Retina (tissue), 1 donor: ENCODE data around the gene EDEM2.
A peak's percentile ranks its signal among the peaks of the same experiment; 100 is the strongest.
"Not testable (repeated sequence)": the region's sequence is repeated elsewhere in the genome, so short reads cannot be mapped to it uniquely, and the experiment has no call there.

Source experiments
- DNase-seq: peaks from one replicate; pipeline ENCODE4 v3.0.0-alpha.2; 2016

The EDEM2 gene

GRCh38 chr20:35122756-35123405, 24.3 kb downstream of the EDEM2 start:
- DNase-seq, result no peak

- no peak for DNase-seq
Measured at GRCh38 chr20:35121186-35121585, 25.9 kb downstream of the EDEM2 start.

DNA sequence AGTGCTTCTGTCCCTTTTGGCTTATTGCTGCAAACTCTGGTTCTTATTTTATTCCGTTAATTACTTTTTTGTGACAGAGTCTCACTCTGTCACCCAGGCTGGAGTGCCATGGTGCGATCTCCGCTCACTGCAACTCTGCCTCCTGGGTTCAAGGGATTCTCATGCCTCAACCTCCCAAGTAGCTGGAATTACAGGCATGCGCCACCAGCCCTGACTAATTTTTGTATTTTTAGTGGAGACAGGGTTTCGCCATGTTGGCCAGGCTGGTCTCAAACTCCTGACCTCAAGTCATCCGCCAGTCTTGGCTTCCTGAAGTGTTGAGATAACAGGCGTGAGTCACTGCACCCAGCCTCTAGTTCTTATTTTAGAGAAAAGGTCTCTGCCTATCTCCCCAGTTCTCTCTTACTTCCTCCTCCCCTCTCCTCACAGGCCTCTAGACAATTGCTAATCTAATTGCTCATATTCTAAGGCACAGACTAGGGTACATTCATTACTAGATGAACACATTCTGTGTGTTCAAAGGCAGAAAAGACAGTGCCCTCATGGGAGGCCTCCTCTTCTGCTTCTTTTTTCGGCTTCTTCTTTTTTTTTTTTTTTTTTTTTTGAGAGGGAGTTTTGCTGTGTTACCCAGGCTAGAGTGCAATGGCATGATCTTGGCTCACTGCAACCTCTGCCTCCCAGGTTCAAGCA, 27.0 kb downstream of the EDEM2 start:
- DNase-seq, result no peak

GRCh38 chr20:35117629-35118028, 29.5 kb downstream of the EDEM2 start:
- DNase-seq, result no peak

DNA sequence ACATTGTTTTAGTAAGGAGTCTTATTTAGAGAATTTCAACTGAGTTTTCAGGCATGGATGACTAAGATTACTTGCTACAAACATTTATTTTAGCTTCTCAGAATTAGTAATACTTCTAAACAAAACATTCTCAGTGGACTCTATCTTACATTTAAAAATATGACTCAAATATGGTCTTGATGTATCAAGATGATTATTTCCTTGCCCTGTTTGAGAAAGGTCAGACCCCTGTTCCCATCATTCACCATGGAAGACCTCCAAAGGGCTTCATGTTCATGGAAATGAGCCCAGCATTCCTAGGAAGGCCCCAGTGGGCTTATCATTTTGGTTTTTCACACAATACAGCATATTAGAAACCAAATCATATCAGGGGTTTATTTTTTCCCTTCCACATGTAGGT, 29.9 kb downstream of the EDEM2 start:
- no peak for DNase-seq

GRCh38 chr20:35116258-35116657, 30.9 kb downstream of the EDEM2 start:
- no peak for DNase-seq

DNA sequence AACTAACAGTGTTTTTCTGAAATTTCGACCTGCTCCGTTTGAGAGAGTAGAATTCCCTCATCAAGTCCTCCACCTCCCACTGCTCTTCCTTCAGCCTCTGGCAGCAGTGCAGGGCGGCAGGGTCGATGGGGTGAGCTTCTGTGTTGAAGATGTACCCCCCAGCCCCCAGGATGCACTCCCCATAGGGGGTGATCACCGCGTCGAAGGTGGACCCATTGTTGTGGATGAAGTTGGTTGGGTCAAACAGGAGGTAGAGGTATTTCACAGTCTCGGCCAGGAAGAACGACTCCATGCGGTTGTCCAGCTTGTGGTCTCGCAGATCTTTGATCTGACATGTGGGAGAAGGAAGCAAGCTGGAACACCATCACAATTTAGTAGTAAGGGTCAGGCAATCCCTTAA, 31.5 kb downstream of the EDEM2 start:
- DNase-seq, result no peak

DNA sequence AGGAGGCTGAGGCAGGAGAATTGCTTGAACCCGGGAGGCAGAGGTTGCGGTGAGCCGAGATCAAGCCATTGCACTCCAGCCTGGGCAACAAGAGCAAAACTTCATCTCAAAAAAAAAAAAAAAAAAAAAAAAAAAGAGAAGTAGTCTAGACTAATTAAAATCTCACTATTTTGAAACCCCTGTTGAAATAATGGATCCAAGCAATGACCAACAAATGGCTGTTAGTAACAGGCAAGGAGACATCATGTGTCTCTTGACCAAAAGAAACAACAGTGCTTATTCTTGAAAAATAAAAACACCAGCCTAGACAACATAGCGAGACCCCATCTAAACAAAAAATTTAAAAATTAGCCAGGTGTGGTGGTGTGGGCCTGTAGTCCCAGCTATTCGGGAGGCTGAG, 34.9 kb downstream of the EDEM2 start:
- not testable (repeated sequence) for DNase-seq

GRCh38 chr20:35111141-35111888, 35.8 kb downstream of the EDEM2 start:
- DNase-seq, result no peak

DNA sequence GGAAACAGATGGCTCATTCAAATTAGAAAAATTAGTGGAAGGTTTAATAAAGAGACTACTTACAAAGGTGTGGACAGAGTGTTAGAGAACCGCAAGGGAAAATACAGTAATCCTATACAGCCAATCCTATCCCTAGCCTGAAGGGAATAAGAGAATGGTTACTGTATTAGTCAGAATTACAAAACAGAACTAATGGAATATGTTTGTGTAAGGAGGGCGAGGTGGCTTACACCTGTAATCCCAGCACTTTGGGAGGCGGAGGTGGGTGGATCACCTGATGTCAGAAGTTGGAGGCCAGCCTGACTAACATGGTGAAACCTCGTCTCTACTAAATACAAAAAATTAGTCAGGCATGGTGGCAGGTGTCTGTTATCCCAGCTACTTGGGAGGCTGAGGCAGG, 38.2 kb downstream of the EDEM2 start:
- DNase-seq, result no peak

GRCh38 chr20:35106827-35107380, 40.2 kb downstream of the EDEM2 start:
- DNase-seq, result no peak

- no peak for DNase-seq
Measured at GRCh38 chr20:35104685-35105295, 42.3 kb downstream of the EDEM2 start.

- no peak for DNase-seq
Measured at GRCh38 chr20:35101620-35102019, 45.5 kb downstream of the EDEM2 start.

DNA sequence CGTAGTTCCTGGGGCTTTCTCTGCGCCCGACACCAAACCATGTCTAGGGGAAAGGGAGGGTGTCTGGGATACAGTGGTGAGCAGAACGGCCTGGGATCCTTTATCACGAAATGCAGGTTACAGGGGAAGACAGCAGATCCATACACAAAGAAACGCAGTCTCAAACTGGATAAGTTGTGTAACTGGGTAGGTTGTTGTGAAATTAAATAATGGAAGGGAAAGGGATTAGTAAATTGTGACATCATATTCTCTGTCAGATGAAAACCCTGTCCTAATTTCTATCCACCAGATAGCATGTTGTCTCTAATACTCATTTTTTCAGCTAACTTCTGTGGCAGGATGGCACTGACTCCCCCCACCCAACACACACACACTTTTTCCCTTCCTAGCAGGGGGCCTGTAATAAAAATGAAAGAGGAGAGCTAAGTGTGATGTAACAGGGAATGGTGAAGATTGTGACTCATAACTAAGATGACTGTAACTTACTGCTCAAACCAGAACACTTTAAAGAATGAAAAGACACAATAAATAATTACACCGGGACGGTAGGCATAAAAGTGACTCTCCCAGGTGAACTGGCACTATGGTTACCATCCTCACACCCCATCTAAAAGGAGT, 53.8 kb downstream of the EDEM2 start:
- no peak for DNase-seq

DNA sequence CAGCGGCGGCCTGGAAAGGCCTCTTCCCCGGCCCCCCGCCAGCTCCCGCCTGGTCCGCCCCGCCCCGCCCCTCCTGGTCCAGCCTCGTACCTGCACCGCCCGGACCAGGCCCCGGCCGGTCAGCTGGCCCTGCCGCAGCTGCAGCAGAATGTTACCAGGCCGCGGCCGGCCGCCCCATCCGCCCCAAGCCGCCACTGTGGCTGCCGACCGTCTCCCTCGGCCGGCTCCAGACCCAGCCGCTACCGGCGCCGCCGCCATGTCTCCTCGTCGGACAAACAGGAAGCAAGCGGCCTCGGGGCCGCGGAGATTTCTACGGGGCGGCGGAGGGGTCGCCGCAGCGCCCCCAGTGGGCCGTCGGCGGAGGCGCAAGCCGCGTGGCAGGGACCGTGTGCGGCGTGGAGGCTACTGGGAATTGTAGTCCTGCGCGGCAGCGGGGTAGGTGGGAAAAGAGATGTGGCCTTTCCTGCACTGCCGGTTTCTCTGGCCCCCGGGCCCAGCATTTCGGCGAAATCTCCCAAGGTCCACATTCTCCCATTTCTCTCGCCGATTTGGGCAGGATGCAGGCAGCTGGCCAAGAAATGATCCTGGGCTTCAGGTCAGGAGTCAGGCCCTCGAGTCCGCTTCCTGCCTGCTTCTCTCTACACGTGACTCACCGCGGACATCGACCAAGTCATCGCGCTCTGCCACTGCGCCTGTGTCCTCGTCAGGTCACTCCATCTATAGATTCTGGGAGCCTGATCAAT, 54.4 kb downstream of the EDEM2 start, which contains the start of gene TRPC4AP:
TSS of gene TRPC4AP (minus strand) at position 284 of the 743 bp plus-strand sequence. CDS start at position 258, 26 bp downstream.
- peak; percentile 99 for DNase-seq

DNA sequence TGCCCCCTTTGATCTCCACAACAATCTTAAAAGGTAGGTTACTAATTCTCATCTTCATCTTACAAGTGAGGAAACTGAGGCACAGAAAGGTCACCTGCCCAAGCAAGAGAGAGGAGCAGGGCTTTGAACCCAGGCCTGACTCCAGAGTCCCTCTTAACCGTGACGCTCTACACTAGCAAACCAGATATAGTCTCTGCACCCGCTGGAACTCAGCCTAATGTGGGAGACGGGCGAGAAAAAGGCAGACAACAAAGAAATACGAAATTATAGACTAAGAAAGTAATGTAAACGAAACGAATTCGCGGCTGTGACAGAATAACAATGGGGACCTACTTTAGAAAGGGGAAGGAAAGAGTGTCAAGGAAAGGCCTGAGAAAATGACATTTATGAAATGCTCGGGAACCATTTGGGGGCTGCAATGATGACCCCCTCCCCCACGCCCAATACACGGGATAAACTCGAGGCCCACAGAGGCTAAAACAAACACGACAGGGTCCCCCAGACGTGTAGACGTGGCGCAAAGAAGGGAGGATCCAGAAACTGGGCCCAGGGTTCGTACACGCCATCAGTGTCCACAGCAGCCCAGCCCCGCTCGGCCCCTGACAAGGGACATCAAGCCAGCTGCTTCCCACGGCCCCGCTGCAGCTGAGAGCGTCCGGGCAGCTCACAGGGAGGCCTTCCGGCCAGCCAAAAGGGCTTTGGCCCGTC, 55.2 kb downstream of the EDEM2 start:
- no peak for DNase-seq

- no peak for DNase-seq
Measured at GRCh38 chr20:35088231-35089145, 58.6 kb downstream of the EDEM2 start.

- no peak for DNase-seq
Measured at GRCh38 chr20:35087791-35088190, 59.3 kb downstream of the EDEM2 start.

DNA sequence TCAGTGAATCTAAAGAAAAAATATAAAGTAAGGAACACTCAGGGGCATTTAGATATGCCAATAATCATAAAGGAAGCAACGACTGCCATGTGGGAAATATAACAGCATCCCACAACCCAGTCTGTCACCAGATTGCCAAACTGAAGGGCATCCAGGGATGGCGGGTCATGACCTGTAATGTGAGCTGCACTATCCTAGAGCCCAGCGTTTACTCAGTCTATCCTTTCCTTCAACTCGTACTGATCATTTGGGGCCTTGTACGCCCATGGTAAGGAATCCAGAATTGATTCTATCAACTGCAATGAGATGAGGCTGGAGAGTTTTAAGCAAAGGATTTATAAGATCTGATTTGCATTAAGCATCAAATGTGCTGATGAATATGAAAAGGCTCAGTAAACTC, 59.8 kb downstream of the EDEM2 start:
- no peak for DNase-seq
